Stimulated activated CD8-positive, alpha-beta memory T cell treated with anti-CD3 and anti-CD28 coated beads, Interleukin-7, amount 100 ng/mL, for 4 hours (primary cell): ENCODE data around the gene EBI3.
"Not testable (repeated sequence)": the region's sequence is repeated elsewhere in the genome, so short reads cannot be mapped to it uniquely, and the experiment has no call there.

Experiments used
- DNase-seq, 2 donors: peaks; one replicate each; pipeline ENCODE4 v3.0.0-alpha.2; 2020; ENCODE audit warnings: low read depth in 2 of 2

Gene EBI3

GRCh38 chr19:4278419-4279266, 49.3 kb downstream of the EBI3 start, which contains the start of gene SHD:
TSS of gene SHD (plus strand) at chr19:4279266. CDS start at chr19:4280064, 798 bp downstream.
- no peak for DNase-seq

GRCh38 chr19:4279267-4279529, 49.9 kb downstream of the EBI3 start:
- no peak for DNase-seq

GRCh38 chr19:4279530-4280422, 50.5 kb downstream of the EBI3 start:
- DNase-seq = no peak

- no peak for DNase-seq
Observed at GRCh38 chr19:4284176-4284958, 55.0 kb downstream of the EBI3 start.

- DNase-seq = no peak
Observed at GRCh38 chr19:4284974-4285373, 55.7 kb downstream of the EBI3 start.

- DNase-seq = not testable (repeated sequence)
Observed at GRCh38 chr19:4286141-4286540, 56.8 kb downstream of the EBI3 start.
